Measurements from ENCODE around the gene RAI14. TPM values are rescaled to one million over a fixed set of nuclear protein-coding genes. Genes with fewer than 3 reads are reported as not detected.

RAI14 gene
- total RNA-seq, result 98.5 and 139 TPM in 2 replicates

GRCh38 chr5:34656001-34656699 is at the start of gene RAI14:
Gene RAI14 (plus strand): TSS chr5:34656328. CDS start chr5:34686920, 30,592 bp downstream.

GRCh38 chr5:34838785-34839714 is 182.9 kb downstream of the RAI14 start, which contains the start of gene TTC23L:
Gene TTC23L (plus strand): TSS chr5:34839164. CDS start chr5:34840672, 1,508 bp downstream.

Other genes with a start within 250 kb of the RAI14 start
- 0.78 and 1.4 TPM in 2 replicates for gene TTC23L, start 182.8 kb downstream of the RAI14 start, total RNA-seq

Data from articular chondrocyte of knee joint (primary cell).